GM18519 (cell line): ENCODE measurements around the gene GSTO2.
A peak's percentile ranks its signal among the peaks of the same experiment; 100 is the strongest.

ENCODE experiments used
- ATAC-seq: cut with Tn5 transposase; IDR thresholded peaks from one replicate; pipeline ENCODE4 v1.9.1; 2021; ENCODE audit warnings: mild to moderate bottlenecking, moderate library complexity; ENCODE audit not compliant: unreplicated experiment, low FRiP score

The GSTO2 gene

GRCh38 chr10:104323760-104324201 lies 54.8 kb downstream of the GSTO2 start:
- ATAC-seq = no peak

- no peak for ATAC-seq
Measured at GRCh38 chr10:104324221-104324686, 55.3 kb downstream of the GSTO2 start.

GRCh38 chr10:104324931-104325330 lies 55.9 kb downstream of the GSTO2 start:
- no peak for ATAC-seq

GRCh38 chr10:104325436-104326435 lies 56.8 kb downstream of the GSTO2 start:
- ATAC-seq = no peak

- no peak for ATAC-seq
Measured at GRCh38 chr10:104326991-104327610, 58.1 kb downstream of the GSTO2 start.

- ATAC-seq = no peak
Measured at GRCh38 chr10:104327745-104328645, 59.0 kb downstream of the GSTO2 start.

- ATAC-seq = no peak
Measured at GRCh38 chr10:104328646-104328895, 59.6 kb downstream of the GSTO2 start.

GRCh38 chr10:104328896-104329710 lies 60.1 kb downstream of the GSTO2 start:
- peak; percentile 44 for ATAC-seq

- ATAC-seq = no peak
Measured at GRCh38 chr10:104329735-104330134, 60.8 kb downstream of the GSTO2 start.

GRCh38 chr10:104330168-104331110 lies 61.5 kb downstream of the GSTO2 start:
- no peak for ATAC-seq

- no peak for ATAC-seq
Measured at GRCh38 chr10:104331208-104331838, 62.3 kb downstream of the GSTO2 start.

- ATAC-seq = no peak
Measured at GRCh38 chr10:104332243-104333031, 63.5 kb downstream of the GSTO2 start.

- no peak for ATAC-seq
Measured at GRCh38 chr10:104333032-104333727, 64.2 kb downstream of the GSTO2 start.

- no peak for ATAC-seq
Measured at GRCh38 chr10:104333728-104334373, 64.9 kb downstream of the GSTO2 start.

- ATAC-seq = no peak
Measured at GRCh38 chr10:104334561-104334960, 65.6 kb downstream of the GSTO2 start.

- no peak for ATAC-seq
Measured at GRCh38 chr10:104334965-104335650, 66.1 kb downstream of the GSTO2 start.
